Dendritic cell treated with granulocyte-macrophage colony-stimulating factor and Interleukin-4, amounts not matched to agents 40 ng/mL and 50 ng/mL, for 4 days (primary cell): ENCODE results near the gene FGR.
"Not testable (repeated sequence)": the region's sequence is repeated elsewhere in the genome, so short reads cannot be mapped to it uniquely, and the experiment has no call there.

Source experiments
- H3K27ac Mint-ChIP-seq: one replicate; pipeline ENCODE4 v1.8.0; 2022; ENCODE audit warnings: mild to moderate bottlenecking, mixed read lengths
- H3K27me3 Mint-ChIP-seq: one replicate; pipeline ENCODE4 v1.8.0; 2022; ENCODE audit warnings: mild to moderate bottlenecking, mixed read lengths
- H3K36me3 Mint-ChIP-seq: one replicate; pipeline ENCODE4 v1.8.0; 2022; ENCODE audit warnings: low read depth, mixed read lengths
- H3K4me1 Mint-ChIP-seq: one replicate; pipeline ENCODE4 v1.8.0; 2022; ENCODE audit warnings: low read depth, mixed read lengths
- H3K4me3 Mint-ChIP-seq: one replicate; pipeline ENCODE4 v1.8.0; 2022; ENCODE audit warnings: mild to moderate bottlenecking, moderate library complexity, mixed read lengths
- H3K9me3 Mint-ChIP-seq: one replicate; pipeline ENCODE4 v1.8.0; 2022; ENCODE audit warnings: mixed read lengths
- intact Hi-C: fragments of 100-400 bp; cut with micrococcal nuclease; formaldehyde crosslinking; loops from one replicate; pipeline ENCODE4 v1.15.0; 2022

Gene FGR

GRCh38 chr1:27652111-27652864, 17.3 kb upstream of the FGR start:
- no peaks in the 10 kb centered on the region for H3K27me3 Mint-ChIP-seq
- H3K36me3 Mint-ChIP-seq = no peaks in the 10 kb centered on the region
- intact Hi-C loops = no loop called here

GRCh38 chr1:27650539-27651175, 15.7 kb upstream of the FGR start:
- Mint-ChIP-seq H3K27ac (peak overlapping the region; percentile 81), H3K27me3 (no peaks in the 10 kb centered on the region), H3K36me3 (no peaks in the 10 kb centered on the region), H3K9me3 (no peaks in the 10 kb centered on the region), H3K4me3 (no peak overlapping the region), H3K4me1 (peaks cover 43% of the 10 kb centered on the region)
- intact Hi-C loops = no loop called here

More at GRCh38 chr1:27652111-27652864, 17.3 kb upstream of the FGR start:
- Mint-ChIP-seq H3K27ac (peak overlapping the region; percentile 80), H3K4me3 (no peak overlapping the region), H3K4me1 (peaks cover 55% of the 10 kb centered on the region), H3K9me3 (no peaks in the 10 kb centered on the region)

DNA sequence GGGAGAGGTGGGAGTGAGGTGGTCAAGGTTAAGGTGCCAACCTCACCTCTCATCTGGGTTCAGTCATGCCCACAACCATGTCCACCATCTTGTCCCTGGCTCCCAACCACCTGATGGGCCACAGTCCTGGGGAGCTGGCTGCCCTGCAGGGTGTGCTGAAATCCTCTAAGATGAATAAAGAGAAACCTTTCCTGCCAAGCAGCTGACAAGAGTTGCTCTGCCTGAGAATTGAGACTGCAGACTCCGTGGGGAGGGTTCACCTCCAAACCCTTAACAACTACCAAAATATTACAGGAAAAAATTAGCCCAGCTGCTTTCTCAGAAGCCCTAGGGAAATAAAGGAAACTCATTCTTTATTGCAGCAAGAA, 15.2 kb upstream of the FGR start:
- Mint-ChIP-seq H3K27me3 (no peaks in the 10 kb centered on the region), H3K4me1 (peaks cover 38% of the 10 kb centered on the region), H3K27ac (peak overlapping the region; percentile 81), H3K9me3 (no peaks in the 10 kb centered on the region), H3K4me3 (no peak overlapping the region), H3K36me3 (no peaks in the 10 kb centered on the region)
- intact Hi-C loops = no loop called here

DNA sequence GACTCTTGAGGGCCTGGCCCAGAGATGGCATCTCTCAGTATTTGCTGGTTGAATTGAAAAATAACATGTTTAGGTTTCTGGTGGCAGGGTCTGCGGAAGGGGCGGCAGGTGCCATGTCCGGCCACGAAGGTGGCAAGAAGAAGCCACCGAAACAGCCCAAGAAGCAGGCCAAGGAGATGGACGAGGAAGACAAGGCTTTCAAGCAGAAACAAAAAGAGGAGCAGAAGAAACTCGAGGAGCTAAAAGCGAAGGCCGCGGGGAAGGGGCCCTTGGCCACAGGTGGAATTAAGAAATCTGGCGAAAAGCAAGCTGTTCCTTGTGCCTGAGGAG, 14.3 kb upstream of the FGR start:
- Mint-ChIP-seq H3K36me3 (no peaks in the 10 kb centered on the region), H3K4me3 (no peak overlapping the region), H3K4me1 (peaks cover 34% of the 10 kb centered on the region), H3K27ac (peak overlapping the region; percentile 2), H3K9me3 (no peaks in the 10 kb centered on the region), H3K27me3 (no peaks in the 10 kb centered on the region)
- intact Hi-C loops = no loop called here

DNA sequence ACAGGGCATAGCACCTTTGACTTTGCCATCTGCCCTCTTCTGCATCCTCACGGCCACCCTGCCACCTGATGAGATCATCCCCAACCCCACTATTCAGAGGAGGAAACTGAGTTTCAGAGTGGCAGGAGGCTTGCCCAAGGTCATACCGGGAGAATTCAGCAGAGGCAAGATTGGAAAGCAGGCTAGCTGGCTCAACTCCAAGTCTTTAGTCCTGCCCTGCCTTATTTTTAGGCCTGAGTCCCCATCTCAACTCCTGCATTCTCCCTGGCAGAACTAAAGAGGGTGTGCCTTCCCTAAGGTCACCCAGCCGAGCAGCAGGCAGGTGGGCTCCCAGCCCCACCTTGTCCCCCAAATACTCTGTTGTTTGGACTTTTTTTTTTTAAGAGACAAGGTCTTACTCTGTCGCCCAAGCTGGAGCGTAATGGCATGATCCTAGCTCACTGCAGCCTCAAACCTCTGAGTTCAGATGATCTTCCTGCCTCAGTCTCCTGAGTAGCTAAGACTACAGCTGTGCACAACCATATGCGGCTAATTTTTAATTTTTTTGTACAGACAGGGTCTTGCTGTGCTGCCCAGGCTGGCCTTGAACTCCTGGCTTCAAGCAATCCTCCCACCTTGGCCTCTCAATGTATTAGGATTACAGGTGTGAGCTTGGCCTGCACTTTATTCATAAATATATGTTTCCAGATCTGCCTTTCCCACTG, 13.8 kb upstream of the FGR start:
- H3K27me3 Mint-ChIP-seq = no peaks in the 10 kb centered on the region
- peaks cover 39% of the 10 kb centered on the region for H3K4me1 Mint-ChIP-seq
- no peaks in the 10 kb centered on the region for H3K36me3 Mint-ChIP-seq
- H3K27ac Mint-ChIP-seq = peak overlapping the region; percentile 2
- intact Hi-C loops = no loop called here
- no peaks in the 10 kb centered on the region for H3K9me3 Mint-ChIP-seq
- no peak overlapping the region for H3K4me3 Mint-ChIP-seq

DNA sequence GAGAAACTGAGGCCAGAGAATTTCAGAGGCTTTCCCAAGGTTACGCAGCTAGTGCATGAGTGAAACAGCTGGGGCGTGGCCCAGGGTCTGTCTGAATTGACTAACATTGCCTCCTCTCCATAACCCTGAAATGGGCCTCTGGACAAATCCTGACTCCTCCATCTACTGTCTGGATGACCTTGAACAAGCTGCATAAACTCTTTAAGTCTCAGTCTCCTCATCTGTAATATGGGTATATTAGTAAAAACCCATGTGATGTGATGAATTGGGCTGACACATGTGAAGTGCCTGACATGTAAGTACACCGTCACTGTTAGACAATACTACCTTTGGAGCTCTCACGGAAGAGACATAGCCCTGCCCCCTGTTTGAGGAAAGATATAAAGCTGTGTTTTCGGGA, 12.3 kb upstream of the FGR start:
- no peak overlapping the region for H3K4me3 Mint-ChIP-seq
- no peaks in the 10 kb centered on the region for H3K27me3 Mint-ChIP-seq
- H3K36me3 Mint-ChIP-seq = no peaks in the 10 kb centered on the region
- no peaks in the 10 kb centered on the region for H3K9me3 Mint-ChIP-seq
- H3K27ac Mint-ChIP-seq = peak overlapping the region; percentile 63
- H3K4me1 Mint-ChIP-seq = peaks cover 38% of the 10 kb centered on the region
- intact Hi-C loops = no loop called here

GRCh38 chr1:27646676-27647075, 11.7 kb upstream of the FGR start:
- no peaks in the 10 kb centered on the region for H3K36me3 Mint-ChIP-seq
- H3K4me3 Mint-ChIP-seq = no peak overlapping the region
- intact Hi-C loops = no loop called here
- no peaks in the 10 kb centered on the region for H3K27me3 Mint-ChIP-seq
- peak overlapping the region; percentile 63 for H3K27ac Mint-ChIP-seq
- peaks cover 32% of the 10 kb centered on the region for H3K4me1 Mint-ChIP-seq
- H3K9me3 Mint-ChIP-seq = no peaks in the 10 kb centered on the region

GRCh38 chr1:27645071-27645415, 10.1 kb upstream of the FGR start:
- H3K4me1 Mint-ChIP-seq = peaks cover 30% of the 10 kb centered on the region
- intact Hi-C loops = no loop called here
- no peak overlapping the region for H3K4me3 Mint-ChIP-seq
- H3K27me3 Mint-ChIP-seq = no peaks in the 10 kb centered on the region
- H3K27ac Mint-ChIP-seq = peak overlapping the region; percentile 54
- no peaks in the 10 kb centered on the region for H3K36me3 Mint-ChIP-seq
- no peaks in the 10 kb centered on the region for H3K9me3 Mint-ChIP-seq

DNA sequence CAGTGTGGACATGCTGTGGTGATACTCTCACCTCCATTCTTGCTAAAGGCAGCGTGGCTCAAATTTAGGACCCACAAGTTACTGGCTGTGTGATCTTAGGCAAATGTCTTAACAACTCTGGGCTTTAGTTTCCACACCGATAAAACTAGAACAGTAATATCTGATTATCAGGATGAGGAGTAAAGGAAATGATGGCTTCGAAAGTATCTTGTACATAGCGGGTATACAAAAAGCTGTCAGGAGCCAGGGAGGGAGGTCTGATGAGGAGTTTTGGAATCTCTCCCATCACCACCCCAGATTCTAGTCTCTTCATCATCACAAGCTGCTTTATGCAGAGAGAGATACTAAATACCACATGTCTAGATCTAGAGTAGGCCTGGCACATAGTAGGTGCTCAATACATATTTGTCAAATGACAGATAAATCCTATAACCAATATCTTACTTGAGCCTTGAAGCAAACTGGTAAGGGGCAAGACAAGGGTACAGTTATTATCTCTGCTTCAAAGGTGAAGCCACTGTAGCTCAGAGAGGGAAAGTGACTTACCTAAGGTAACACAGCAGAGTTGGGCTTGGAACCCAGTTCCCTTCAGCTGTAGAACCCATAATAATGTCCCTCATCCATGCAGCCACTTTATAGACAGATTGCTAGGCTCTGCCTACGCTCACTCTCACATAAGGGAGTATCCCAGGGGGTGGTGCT, 9.5 kb upstream of the FGR start:
- intact Hi-C loops = no loop called here
- no peak overlapping the region for H3K4me3 Mint-ChIP-seq
- peak overlapping the region; percentile 54 for H3K27ac Mint-ChIP-seq
- H3K4me1 Mint-ChIP-seq = peaks cover 31% of the 10 kb centered on the region
- no peaks in the 10 kb centered on the region for H3K9me3 Mint-ChIP-seq
- H3K27me3 Mint-ChIP-seq = no peaks in the 10 kb centered on the region
- no peaks in the 10 kb centered on the region for H3K36me3 Mint-ChIP-seq

- Mint-ChIP-seq H3K9me3 (no peaks in the 10 kb centered on the region), H3K4me1 (peaks cover 28% of the 10 kb centered on the region), H3K36me3 (no peaks in the 10 kb centered on the region), H3K4me3 (no peak overlapping the region), H3K27ac (no peak overlapping the region), H3K27me3 (no peaks in the 10 kb centered on the region)
- intact Hi-C loops = no loop called here
Observed at GRCh38 chr1:27643600-27644368, 8.8 kb upstream of the FGR start.

GRCh38 chr1:27640514-27640913, 5.5 kb upstream of the FGR start:
- intact Hi-C loops, H3K9me3 Mint-ChIP-seq, H3K4me3 Mint-ChIP-seq, H3K27me3 Mint-ChIP-seq, H3K36me3 Mint-ChIP-seq: not testable (repeated sequence)
- H3K4me1 Mint-ChIP-seq = peaks cover 60% of the 10 kb centered on the region
- peak overlapping the region; percentile 84 for H3K27ac Mint-ChIP-seq

DNA sequence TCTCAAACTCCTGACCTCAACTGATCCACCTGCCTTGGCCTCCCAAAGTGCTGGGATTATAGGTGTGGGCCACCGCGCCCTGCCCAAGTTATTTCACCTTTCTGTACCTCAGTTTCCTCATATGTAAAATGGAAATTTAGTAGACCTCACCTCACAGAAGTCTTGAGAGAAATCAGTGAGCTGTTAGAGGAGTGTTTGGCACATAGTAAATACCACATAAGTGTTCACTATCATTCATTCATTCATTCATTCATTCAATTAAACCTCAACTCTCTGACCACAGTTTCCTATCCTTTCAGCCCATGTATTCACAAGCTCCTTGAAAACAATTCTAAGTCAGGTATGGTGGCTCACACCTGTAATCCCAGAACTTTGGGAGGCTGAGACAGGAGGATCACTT, 3.8 kb upstream of the FGR start:
- Mint-ChIP-seq H3K9me3 (no peaks in the 10 kb centered on the region), H3K27ac (peak overlapping the region; percentile 26), H3K4me1 (peaks cover 63% of the 10 kb centered on the region), H3K27me3 (no peaks in the 10 kb centered on the region), H3K36me3 (peaks cover 10% of the 10 kb centered on the region), H3K4me3 (no peak overlapping the region)
- intact Hi-C loops = no loop called here

DNA sequence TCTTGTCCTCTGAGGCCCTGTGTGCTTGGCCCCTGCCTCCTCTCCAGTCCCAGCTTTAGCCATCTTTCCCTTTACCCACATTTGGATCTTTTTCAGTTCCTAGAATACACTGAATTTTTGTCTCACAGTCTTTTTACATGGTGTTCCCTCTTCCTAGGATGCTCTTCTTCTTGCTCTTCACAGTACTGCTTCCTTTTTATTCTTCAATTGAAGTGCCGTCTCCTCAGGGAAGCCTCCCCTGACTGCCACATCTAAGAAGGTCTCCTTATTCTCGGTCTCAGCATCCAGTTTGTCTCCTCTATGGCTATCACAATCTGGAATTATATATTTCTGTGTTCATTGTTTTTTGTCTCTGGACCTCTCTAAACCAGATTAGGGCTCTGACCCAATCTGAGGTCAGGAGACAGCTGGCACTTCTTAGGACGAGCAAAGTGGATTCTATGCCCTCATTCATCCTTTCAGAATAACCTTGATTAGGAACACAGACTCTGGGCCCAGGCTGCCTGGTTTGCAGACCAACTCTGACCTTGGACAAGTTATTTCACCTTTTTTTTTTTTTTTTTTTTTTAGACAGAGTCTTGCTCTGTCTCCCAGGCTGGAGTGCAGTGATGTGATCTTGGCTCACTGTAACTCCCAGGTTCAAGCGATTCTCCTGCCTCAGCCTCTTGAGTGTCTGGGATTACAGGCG, 3.2 kb upstream of the FGR start:
- Mint-ChIP-seq H3K27ac (peak overlapping the region; percentile 26), H3K4me1 (peaks cover 63% of the 10 kb centered on the region), H3K36me3 (peaks cover 16% of the 10 kb centered on the region), H3K27me3 (no peaks in the 10 kb centered on the region), H3K4me3 (no peak overlapping the region), H3K9me3 (no peaks in the 10 kb centered on the region)
- intact Hi-C loops = no loop called here
